Stimulated activated CD4-positive, alpha-beta T cell treated with anti-CD3 and anti-CD28 coated beads, TNF-alpha, amount 100 ng/mL, for 1 hour (primary cell): ENCODE measurements around the gene MALT1.
"Not testable (repeated sequence)": the region's sequence is repeated elsewhere in the genome, so short reads cannot be mapped to it uniquely, and the experiment has no call there.

ENCODE experiments used
- DNase-seq, 3 donors: peaks; one replicate each; pipeline ENCODE4 v3.0.0-alpha.2; 2020; ENCODE audit warnings: low read depth in 3 of 3, low spot score in 1 of 3

Gene MALT1

GRCh38 chr18:58728719-58729118 lies 57.5 kb downstream of the MALT1 start:
- DNase-seq, result no peak

DNA sequence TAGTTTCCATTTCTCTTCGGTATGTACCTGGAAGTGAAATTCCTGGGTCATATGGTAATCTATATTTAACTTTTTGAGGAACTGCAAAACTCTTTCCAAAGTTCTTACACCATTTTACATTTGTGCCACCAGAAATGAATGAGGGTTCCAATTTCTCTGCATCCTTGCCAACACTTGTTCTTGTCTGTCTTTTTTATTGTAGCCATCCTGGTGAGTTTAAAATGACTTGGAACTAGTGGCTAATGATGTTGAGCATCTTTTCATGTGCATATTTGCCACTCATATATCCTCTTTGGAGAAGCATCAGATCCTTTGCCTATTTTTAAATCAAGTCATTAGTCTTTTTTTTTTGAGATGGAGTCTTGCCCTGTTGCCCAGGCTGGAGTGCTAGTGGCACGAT lies 59.4 kb downstream of the MALT1 start:
- DNase-seq, result no peak

GRCh38 chr18:58732471-58732870 lies 61.2 kb downstream of the MALT1 start:
- DNase-seq, result no peak

- DNase-seq, result no peak
These were observed 62.6 kb downstream of the MALT1 start for GRCh38 chr18:58733866-58734265.

- DNase-seq, result no peak
These were observed 67.1 kb downstream of the MALT1 start for GRCh38 chr18:58738322-58738721.

DNA sequence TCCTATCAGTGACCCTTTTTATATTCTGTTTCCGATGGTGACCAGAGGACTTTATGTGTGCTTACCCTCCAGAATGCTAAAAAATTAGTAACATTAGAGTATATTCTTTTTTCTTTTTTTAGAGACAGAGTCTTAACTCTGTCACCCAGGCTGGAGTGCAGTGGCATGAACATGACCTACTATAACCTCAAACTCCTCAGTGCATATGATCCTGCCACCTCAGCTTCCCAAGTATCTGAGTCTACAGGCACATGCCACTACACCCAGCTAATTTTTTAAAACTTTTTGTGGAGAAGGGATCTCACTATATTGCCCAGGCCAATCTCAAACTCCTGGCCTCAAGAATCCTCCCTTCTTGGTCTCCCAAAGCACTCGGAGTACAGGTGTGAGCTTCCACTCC lies 74.6 kb downstream of the MALT1 start:
- DNase-seq, result no peak

- no peak for DNase-seq
These were observed 77.8 kb downstream of the MALT1 start for GRCh38 chr18:58748899-58749595.

DNA sequence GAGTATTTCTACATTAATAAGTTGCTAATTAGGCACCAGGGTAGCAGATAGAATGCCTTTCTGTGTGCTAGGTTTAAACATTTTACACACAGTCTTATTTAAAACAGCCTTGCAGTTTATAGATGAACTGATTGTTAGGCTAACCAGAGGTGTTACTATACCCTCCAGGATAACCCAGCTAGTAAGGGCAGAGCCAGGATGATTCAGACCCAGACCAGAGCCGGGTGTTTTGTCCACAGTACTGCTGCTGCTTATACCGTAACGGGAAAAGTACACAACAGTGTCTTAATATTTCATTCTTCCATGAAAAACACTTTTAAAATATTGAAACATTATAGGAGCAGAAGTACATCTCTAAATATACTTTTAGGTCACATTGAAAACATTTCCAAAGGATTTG lies 82.7 kb downstream of the MALT1 start:
- no peak for DNase-seq

DNA sequence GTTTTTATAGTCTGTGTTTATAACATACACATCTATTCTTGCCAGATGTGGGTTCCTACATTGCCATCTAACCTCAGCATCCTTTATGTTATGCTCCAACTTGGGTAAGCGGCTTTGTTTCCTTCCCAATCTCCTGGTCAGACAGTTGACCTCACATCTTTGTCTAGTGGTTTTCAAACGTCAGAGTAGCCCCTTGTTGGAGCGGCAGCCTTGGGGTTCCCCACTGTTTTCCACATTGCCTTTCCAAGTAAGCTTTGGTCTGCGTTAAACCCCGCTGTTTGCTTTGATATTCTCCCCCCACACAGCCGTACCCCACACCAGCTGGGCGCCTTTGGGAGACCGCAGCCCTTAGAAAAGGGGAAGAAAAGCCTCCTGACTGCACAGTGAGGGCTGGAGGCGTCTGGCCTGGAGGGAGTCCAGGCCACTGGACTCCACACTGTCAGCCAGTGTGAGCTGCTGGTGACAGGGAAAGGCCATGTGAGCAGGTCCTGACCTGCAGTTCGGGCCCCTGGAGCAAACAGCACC lies 83.3 kb downstream of the MALT1 start:
- DNase-seq, result no peak

DNA sequence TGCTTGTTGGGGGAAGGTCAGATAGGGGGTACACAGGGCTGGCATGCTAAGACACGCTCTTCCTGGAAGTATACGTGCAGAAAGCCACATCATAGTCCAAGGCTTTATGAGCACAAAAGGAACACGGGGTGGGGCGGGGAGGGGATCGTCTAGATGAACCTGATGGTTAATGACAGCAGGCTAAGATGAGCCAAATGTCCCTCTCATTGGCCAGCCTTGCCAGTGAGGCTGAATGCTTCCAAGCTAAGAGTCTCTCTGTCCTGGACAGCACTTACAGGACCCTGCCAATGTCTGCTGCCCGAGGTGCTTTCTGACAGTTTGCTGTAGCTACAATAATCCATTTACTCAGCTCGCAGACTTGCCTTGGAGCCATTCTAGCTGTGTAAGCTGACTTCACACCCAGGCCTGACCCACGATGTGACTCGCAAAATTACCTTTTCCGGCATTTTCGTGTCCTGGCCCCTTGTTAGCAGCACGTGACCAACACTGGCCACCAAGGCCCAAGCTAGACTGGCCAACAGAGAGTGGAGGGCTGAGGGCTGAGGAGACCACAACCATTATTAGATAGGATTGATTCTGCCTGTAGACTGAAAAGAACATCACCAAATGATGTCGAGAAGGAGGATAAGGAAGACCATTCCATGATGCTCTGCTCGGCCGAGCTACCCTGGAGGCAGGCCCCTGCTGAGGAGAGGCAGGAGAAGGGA lies 84.2 kb downstream of the MALT1 start:
- no peak for DNase-seq

DNA sequence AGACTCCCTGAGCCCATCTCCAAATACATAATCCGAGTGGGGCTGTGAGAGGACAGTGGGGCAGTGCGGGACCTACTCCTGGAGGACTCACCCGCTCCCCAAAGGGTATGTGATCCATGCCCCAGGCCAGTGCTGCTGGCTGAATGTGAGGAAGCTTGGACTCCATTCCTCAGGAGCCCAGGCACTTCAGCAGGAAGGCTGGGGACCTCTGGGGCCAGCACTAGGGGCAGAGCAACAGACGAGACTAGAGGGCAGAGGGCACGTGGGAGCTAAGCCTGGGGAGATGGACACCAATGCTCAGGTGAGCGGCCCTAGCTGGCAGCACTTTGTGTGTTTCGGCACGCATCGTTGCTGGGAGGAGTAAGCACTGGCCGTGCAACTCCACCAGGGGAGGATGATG lies 84.9 kb downstream of the MALT1 start:
- no peak for DNase-seq

DNA sequence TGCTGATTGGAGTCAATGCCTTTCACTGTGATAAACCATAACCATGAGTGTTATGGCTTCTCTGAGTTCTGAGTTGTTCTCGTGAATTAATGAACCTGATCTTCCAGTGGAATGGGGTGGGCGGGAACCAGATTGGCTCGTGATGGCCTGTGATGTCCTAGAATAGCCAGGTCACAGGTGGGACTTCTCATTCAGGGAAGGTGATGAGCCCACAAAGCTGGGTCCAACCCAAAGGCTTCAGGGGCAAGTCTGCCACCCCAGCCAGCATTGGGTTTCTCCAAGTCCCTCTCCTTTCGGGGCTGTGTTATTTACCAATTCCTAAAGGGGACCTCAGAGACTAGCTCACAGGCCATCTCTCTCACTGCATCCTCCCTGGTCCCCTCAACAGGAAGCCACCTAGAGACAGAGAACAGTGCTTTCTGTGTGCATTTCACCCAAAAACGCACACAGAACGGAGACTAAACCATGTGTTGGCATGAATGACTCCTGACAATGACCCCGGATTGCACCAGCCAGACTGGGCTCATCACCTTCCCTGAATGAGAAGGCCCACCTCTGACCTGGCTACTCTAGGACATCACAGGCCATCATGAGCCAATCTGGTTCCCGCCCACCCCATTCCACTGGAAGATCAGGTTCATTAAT lies 85.5 kb downstream of the MALT1 start:
- DNase-seq, result no peak

DNA sequence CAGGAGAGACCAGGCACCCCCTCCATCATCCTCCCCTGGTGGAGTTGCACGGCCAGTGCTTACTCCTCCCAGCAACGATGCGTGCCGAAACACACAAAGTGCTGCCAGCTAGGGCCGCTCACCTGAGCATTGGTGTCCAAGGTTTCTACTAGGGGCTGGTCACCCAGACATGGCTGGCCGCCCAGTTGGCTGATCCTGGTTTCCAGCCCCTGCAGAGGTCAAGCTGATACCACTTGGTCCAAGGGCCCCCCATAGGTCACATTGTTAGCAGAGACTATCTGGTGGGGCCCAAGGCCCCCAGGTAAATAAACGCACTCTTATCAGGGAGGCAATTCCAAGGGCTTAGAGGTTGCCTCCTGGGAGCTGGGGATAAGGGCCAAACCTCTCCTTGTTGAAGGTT lies 86.1 kb downstream of the MALT1 start:
- not testable (repeated sequence) for DNase-seq

GRCh38 chr18:58758046-58758445 lies 86.8 kb downstream of the MALT1 start:
- no peak for DNase-seq

DNA sequence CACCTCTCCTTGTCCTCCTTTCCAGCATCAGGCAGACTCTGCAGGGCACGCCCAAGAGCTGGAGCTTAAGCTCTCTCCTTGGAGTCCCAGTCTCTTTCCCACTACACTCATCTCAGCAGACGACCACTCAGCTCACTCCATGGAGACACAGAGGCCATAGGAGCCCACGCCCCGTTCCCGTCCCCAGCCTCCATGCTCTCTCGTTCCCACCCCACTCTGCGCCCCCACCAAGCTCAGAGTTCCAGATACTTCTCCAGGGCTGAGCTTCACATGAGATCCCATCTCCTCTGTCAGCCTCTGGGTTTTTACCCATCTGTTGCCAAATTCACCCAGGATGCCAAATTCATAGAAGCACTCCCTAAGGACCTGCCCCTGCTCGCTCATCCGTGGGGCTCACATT lies 87.3 kb downstream of the MALT1 start:
- no peak for DNase-seq

DNA sequence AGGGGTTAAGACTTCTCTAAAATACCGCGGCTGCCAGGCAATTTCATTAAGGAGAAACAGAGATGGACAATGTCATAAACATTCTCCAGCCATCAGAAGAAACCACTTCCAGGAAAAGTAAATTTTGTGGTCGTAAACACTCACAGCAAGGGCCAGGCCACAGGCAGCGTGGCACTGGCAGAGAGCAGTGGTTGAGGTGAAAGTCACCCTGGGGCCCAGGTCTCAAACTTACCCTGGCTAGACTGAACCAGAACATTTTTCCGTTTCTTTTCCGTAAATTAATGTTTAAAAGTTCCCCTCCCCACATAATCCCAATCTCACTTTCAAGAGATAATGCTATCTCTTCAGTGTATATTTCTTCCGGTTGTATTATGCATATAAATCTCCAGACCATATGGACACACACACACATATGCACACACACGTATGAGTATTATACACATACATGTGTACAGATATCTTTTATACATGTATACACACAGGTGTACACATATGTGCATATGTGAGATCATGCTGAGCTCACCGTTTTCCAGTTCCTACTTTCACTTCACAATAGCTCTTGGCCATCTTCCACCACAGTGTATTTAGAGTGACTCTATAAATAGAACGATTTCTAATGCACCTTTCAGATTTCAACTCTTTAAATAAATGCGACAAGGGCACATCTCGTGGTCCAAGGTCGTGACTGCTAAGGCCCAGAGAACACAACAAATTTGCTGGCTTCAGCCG lies 90.1 kb downstream of the MALT1 start:
- DNase-seq, result no peak

DNA sequence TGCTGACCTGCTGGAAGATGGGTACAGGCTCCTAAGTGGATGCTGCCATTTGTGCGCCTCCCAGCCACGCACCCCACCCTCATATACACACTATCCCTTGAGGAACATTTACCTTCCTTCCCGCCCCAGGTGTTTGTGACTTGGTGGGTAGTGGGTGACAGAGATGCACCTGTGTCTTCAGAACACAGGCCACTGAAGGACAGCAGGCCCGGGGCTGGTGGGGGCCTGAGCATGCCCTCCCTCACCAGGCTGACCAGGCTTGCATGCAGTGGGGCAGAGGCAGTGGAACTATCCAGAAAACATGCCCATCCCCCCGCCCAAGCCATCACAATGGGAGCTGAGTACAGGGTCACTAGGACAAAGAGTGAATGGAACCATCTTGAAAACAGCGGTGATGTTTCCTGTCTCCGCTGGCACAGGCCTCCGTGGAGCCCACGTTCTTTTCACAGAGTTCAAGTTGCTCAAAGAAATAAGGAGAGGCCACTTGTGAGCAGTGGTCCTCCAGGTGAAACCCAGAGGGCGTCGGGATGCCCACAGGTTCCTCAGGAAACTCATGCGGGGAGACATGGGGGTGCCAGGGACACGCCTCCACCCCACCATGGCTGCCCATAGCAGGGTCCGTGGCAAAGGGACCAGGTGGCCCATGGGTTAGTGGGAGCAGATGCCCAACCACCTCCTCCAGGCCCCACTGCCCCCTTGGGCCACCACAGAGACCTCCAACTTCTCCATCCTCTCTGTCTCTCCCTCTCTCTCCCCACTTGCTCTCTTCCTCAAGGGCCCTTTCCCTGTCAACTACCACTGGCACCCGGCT lies 90.9 kb downstream of the MALT1 start:
- no peak for DNase-seq

DNA sequence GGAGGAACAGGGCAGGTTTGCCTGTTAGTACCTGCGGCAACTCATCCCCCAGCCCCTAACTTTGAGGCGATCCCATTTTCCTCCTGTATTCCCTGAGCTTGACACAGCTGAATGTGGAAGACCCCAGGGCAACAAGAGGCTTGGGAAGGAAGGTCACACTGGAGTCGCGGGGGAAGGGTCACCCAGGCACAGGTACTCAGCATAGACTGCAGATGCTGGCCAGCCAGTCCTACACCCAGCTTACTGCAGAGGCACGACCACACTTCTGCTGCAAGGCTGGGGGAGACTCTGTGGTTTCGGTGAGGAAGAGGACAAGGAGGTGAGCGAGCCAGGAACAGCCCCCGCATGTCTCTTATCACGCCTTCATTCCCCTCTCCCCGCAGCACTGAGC lies 91.5 kb downstream of the MALT1 start:
- DNase-seq, result no peak

DNA sequence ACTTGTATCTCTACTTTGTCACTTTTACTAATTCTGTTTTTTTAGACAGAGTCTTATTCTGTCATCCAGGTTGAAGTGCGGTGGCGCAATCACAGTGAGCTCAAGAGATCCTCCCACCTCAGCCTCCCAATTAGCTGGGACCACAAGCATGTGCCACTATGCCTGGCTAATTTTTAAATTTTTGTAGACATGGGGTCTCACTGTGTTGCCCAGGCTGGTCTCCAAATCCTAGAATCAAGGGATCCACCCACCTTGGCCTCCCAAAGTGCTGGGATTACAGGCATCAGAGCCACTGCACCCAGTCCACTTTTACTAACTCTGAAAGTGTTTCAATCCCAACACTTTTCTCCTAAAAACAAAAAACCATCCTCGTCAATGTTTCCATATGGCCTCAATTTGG lies 94.9 kb downstream of the MALT1 start:
- no peak for DNase-seq

DNA sequence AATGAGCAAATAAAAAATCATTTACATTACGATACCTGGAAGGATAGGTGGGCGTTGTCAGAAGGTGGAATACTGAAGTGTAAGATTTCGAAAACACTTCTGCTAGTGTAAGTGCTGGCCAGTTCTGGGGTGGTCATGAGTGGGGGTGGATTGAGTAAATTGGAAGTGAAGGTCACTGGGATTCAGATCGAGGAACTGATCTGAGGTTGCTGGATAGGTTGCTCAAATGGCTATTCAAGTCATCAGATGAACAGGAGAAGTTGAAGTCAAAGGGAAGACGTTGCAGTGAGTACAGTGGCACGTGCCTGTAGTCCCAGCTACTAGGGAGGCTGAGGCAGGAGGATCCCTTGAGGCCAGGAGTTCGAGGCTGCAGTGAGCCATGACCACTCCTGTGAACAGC lies 95.7 kb downstream of the MALT1 start:
- no peak for DNase-seq
